ENCODE measurements around the gene PLA1A.
A peak's percentile ranks its signal among the peaks of the same experiment; 100 is the strongest.
"Not testable (repeated sequence)": the region's sequence is repeated elsewhere in the genome, so short reads cannot be mapped to it uniquely, and the experiment has no call there.

PLA1A gene

DNA sequence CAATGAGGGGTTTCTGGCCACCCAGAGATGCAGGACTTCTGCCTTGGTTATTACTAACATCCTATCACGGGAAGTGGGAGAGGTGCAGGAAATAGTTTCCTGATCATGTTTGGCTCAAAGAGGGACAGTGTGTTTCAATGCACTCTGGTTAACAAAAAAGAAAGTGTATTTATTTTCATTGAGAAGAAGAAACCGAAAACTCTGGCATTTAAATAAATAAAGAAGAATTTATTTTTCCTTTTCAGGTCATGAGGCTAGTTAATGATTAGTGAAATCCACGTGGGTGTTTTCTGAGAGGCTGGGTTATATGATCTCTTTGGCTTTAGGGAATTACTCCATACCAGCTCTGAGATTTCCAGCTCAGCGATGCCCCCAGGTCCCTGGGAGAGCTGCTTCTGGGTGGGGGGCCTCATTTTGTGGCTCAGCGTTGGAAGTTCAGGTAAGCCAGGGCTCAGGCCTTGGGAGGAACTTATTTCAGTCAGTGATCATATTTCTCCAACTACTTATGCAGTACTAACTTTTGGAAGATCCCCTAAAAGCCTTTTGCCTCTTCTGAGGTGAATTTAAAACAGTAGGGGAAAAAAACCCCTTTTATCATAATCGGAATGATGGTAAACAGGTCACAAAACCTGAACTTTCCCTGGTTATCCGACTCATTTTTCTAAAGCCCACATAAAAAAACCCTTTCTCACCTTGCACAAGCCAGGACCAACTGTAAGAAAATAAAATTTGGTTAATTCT, at the start of gene PLA1A:
Gene PLA1A (plus strand): TSS at position 338 of the 741 bp plus-strand sequence. CDS start 29 bp downstream, at position 367.
- DNase-seq = peak; percentile 62

- no peak for DNase-seq
Observed at GRCh38 chr3:119548341-119548740, 49.3 kb upstream of the PLA1A start.

DNA sequence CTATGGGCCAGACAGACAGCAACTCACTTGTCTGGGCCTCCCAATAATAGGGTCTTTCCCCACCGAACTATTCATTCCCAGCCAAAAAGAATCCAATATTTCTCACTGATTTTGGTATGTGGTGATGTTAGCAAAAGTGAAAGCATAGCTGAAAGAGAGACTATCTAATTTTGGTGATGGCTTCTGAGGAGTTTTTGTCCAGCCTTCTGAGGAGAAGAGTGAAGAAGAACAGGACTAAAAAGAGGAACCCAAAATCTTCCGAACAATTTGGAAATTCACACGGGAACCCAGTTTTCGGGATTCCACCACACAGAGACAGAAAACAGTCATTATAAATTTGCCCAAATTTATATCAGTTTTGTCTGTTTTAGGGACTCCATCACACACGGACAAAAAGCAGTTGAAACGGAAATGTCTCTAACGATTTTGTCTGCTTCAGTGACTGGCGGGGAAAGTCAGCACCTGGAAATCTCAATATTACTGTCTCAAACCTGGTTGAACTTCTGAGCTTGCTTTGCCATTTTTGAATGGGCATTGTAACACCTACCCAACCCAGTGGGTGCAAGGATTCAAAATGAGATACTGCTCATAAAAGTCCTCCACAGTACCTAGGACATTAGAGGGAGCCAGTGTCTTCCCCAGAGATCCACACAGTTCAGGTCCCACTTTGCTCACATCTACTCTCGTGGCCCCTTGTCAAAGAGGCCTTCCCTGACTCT, 47.3 kb upstream of the PLA1A start:
- no peak for DNase-seq

GRCh38 chr3:119551598-119551997, 46.1 kb upstream of the PLA1A start:
- DNase-seq = no peak

- DNase-seq = not testable (repeated sequence)
Observed at GRCh38 chr3:119552928-119553327, 44.8 kb upstream of the PLA1A start.

GRCh38 chr3:119553823-119554415, 43.8 kb upstream of the PLA1A start:
- DNase-seq = no peak

DNA sequence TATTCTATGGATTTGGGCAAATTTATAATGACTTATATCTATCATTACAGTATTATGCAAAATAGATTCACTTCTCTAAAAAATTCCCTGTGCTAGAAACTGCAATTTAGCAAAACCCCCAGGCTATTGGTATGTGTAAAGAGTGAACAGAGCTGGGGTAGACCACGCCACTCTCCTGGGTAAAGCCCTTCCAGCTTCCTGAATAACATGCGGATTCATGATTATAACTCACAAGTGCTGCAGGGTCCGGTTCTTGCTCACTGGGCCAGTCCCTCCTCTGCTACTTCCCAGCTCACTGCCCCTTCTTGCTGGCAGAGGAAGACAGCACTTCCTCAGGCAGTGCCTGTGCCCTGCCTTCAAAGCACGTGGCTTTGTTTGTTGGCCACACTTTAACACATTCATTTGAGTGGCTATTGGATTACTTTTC, 42.4 kb upstream of the PLA1A start:
- DNase-seq = no peak

DNA sequence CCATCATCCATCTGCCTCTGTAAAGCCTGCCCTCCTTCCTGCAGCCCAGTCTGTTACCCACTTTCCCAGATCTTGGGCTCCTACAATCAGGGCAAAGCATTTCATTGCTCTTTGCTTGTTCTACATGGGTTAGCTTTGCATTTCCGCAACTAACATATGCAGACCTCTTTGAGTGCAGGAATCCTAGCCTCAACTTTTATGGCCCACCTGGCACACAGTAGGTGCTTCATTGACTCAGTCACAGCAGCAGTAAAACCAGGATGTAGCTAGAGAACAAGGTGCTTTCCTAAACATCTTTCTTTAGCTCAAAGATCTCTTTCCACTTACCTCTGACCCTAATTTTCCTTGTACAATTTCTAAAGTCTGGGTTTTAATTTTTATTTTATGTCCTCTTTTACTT, 41.8 kb upstream of the PLA1A start:
- no peak for DNase-seq

DNA sequence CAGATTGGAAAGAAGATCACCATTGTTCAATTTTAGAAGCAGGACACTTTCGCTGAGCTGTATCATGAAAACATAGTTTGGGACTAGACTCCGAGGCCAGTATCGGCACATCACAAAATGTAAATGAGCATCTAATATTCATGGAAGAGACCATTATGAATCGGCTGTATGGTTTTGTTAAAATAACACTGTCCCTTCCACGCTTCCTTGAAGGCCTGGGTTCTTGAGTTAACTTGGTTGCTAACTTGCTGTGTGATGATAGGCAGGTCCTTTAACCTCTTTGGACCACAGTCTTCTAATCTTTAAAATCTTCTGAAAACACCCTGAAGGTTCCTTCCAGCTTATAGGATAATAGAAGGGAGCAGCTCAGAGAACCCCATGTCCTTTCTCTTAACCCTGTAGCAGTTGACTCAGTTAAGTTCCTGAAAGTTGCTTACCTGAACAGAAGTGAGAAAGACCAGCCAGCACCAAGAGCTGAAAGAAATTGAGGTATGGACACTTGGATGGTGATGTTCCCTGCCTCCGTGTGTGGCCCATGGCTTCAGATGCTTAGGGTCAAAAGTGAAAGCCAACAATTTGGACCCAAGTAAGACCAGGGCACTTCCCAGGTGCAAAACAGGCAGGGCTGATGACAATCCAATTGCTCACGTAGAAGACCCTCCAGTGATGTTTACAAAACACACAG, 40.4 kb upstream of the PLA1A start:
- DNase-seq = no peak

DNA sequence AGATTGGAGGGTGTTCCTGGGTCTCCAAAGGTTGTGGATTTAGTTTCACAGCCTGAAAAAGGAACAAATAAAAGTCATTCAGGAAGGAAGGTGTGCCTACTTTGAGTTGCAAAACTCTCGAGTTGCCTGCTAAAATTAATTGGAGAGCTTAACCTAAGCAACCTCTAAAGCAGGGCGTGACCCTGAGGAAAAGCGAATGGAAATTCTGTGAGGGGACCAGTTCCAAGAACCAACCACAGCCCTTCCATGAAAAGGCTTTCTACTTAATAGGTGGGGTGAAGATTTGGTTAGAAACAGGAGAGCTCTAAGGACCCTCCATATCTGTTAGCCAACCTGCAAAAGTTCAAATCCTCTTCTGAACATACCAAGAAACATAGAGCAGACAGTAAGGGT, 39.8 kb upstream of the PLA1A start:
- no peak for DNase-seq

- no peak for DNase-seq
Observed at GRCh38 chr3:119558626-119559317, 38.9 kb upstream of the PLA1A start.

GRCh38 chr3:119559441-119559963, 38.2 kb upstream of the PLA1A start, which contains the start of gene CD80:
CD80 (minus strand) TSS chr3:119559614; CDS start chr3:119557728, 1,886 bp downstream.
- DNase-seq = peak; percentile 67

GRCh38 chr3:119560160-119560559, 37.5 kb upstream of the PLA1A start:
- no peak for DNase-seq

- no peak for DNase-seq
Observed at GRCh38 chr3:119562307-119562961, 35.3 kb upstream of the PLA1A start.

DNA sequence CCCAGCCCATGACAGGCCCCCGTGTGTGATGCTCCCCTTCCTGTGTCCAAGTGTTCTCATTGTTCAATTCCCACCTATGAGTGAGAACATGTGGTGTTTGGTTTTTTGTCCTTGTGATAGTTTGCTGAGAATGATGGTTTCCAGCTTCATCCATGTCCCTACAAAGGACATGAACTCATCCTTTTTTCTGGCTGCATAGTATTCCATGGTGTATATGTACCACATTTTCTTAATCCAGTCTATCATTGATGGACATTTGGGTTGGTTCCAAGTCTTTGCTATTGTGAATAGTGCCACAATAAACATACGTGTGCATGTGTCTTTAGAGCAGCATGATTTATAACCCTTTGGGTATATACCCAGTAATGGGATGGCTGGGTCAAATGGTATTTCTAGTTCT, 34.4 kb upstream of the PLA1A start:
- not testable (repeated sequence) for DNase-seq

DNA sequence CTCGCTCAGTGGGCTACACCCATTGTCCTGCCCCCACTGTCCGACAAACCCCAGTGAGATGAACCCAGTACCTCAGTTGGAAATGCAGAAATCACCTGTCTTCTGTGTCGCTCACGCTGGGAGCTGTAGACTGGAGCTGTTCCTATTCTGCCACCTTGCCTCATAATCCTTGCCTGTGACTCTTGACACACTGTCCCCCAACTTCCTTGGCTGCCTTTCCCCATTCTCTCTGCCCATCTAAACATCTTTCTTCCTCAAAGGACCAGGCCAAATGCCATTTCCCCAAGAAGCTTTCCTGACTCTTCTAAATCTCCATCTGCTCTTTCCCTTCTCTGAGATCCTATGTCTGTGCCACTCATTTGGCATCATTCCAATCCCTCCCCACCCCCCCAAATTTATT, 28.5 kb upstream of the PLA1A start:
- DNase-seq = no peak

- DNase-seq = no peak
Observed at GRCh38 chr3:119570229-119570628, 27.5 kb upstream of the PLA1A start.

DNA sequence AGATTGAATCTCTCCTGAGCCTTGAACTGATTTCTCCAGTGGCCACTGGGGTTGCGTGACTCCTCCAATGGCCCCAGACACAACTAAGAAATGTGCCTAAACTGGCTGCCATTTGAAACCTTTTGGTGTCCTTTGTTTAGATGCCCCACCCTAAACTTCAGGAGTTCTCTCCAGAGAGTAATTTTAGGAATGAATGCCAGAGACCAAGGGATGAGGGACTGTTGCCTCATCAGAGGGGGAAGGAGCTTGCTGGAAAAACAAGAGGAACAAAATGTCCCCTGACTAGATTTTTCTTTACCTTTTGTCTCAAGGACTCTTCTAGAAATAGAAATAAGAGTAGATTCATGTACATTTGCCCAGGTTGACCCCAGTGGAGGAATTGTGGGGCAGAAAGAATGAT, 26.5 kb upstream of the PLA1A start:
- no peak for DNase-seq

GRCh38 chr3:119571688-119572087, 26.0 kb upstream of the PLA1A start:
- no peak for DNase-seq

DNA sequence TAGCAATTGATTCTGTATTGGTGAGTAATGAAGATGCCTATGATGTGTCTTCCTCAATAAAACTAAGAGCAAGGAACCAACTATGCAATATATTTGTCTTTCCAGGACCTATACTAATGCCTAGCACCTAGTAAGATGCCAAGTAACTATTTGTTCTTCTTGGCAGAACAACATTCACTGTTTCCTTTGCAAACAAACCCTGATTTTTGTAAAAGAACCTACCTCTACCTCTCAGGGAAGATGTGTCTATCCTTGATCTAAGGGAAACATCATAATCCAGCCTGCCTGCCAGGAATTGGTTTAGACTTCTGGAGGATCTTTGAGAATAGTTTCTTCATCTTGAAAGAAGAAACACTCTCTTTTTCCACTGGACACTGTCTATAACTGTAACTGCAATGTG, 22.2 kb upstream of the PLA1A start:
- no peak for DNase-seq

DNA sequence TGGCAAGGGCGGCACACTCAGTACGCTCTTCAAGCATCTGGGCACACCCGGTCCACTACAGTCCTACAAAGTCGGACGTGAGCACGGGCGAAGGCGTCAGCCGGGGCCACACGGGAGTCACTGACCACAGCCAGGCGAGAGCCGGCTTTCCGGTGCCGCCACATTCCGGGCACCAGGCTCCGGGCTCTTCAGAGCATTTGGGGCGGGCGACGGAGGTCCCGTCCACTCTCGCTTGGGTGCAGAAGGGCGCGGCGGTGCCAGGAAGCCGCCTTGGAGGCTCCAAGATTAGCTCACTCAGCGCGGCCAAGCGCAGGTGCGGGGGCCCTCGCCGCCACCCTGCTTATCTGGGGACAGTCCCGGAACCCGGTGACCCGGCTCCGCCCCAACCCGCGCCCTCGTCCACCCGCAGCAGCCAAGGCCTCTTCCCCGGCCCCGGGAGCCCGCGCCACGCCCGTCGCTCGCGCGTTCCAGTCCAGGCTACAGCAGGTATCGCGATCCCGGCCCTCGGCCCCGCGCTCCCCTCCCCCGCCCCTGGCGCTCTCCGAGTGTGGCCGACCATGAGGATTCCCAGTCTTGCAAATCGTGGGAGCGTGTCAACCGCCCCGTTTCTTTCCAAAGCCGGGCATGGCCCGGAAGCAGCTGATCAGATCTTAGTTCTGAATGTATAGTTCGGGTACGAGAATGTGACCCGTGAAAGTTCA, 18.2 kb upstream of the PLA1A start, which contains the start of gene ADPRH:
Gene ADPRH (plus strand): TSS at position 127 of the 701 bp plus-strand sequence. CDS start 2,678 bp downstream, outside the sequence.
- DNase-seq = peak; percentile 79
